GM19395 (cell line): ENCODE results near the gene AP1B1.
"Not testable (repeated sequence)": the region's sequence is repeated elsewhere in the genome, so short reads cannot be mapped to it uniquely, and the experiment has no call there.

Experiments used
- ATAC-seq: cut with Tn5 transposase; IDR thresholded peaks from one replicate; pipeline ENCODE4 v1.9.1; 2021; ENCODE audit warnings: mild to moderate bottlenecking, moderate library complexity; ENCODE audit not compliant: unreplicated experiment

The AP1B1 gene

DNA sequence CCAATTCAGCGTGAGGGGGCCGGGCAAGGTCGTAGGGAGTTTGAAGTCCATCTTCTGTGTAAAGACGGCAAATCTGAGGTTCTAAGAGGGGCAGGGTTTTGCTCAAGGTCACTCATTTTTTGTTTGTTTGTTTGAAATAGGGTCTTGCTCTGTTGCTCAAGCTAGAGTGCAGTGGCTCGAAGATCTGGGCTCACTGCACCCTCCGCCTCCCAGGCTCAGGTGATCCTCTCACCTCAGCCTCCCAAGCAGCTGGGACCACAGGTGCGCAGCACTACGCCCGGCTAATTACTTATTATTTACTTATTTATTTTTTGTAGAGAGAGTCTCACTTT, 355 bp upstream of the AP1B1 start:
- peak; percentile 29 for ATAC-seq

DNA sequence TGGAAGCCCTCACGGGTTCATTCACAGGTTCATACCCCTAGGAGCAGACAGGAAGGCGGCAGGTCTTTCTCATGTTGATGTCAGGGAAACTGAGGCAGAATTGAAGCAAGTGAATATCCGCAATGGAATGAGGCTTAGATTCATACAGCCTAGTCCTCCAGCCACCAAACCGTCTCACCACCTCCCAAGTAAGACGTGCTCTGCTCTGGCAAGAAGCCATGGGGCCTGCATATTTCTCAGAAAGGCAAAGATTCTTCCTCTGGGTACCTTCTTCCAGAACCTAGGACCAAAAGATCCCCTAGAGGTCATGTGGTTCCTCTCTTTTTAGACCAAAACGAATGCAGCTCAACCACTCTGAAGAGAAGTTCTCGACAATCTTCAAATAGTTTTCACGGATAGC, 1.7 kb downstream of the AP1B1 start:
- no peak for ATAC-seq

DNA sequence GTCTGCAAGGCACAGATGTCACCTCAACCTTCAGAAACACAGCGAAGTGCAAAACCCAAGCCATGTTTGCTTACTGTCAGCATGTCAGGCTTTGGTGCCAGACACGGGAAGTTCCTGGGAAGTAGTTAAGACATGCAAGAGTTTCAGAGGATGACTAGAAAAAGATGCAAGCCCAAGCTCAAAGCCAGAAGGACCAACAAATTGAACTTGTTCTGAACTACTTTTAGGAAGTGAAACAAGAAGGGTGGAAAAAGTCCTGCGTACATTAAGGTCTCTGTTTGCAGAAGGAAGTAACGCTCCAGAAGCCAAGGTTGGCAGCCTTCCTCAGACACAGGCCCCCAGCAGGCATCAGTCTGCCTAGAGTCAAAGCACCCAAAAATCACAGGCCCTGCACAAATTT, 2.6 kb downstream of the AP1B1 start:
- peak; percentile 49 for ATAC-seq

DNA sequence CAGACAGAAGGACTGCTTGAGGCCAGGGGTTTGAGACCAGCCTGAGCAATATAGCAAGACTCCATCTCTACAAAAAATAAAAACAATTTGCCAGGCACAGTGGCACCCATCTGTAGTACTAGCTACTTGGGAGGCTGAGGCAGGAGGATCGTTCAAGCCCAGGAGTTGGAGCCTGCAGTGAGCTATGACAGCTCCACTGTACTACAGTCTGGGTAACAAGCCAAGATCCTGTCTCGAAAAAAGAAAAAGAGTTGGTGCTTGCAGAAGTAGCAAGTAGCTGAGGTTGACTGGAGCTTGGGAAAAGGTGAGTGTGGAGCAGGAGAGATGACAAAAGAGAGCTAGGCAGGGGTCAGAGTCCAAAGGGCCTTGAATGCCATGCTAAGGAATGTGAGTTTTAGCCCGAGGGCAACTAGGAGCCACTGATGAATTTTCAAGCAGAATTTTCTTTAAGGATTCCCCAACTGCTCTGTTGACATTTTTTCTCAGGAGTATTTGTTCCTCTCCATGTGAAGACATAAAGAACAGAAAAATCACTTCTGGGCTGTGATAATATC, 3.1 kb downstream of the AP1B1 start:
- no peak for ATAC-seq

DNA sequence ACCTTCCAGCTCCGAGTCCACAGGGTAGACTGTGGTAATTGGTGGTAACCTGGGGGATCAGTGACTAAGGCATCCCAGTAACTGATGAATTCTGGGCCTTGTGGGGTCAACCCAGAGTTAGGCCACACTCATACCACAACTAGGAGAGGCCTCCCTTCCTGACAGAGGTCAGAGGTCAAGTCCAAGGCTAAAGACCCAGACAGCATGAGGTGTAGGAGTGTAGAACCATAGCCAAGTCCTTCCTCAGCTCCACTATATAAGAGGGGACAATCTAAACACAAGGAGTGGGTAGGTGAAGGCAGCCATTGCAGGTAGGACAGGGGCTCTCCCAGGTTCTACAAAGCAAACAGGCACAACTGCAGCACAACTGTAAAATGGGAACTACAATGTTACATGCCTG, 4.6 kb downstream of the AP1B1 start:
- ATAC-seq = no peak

DNA sequence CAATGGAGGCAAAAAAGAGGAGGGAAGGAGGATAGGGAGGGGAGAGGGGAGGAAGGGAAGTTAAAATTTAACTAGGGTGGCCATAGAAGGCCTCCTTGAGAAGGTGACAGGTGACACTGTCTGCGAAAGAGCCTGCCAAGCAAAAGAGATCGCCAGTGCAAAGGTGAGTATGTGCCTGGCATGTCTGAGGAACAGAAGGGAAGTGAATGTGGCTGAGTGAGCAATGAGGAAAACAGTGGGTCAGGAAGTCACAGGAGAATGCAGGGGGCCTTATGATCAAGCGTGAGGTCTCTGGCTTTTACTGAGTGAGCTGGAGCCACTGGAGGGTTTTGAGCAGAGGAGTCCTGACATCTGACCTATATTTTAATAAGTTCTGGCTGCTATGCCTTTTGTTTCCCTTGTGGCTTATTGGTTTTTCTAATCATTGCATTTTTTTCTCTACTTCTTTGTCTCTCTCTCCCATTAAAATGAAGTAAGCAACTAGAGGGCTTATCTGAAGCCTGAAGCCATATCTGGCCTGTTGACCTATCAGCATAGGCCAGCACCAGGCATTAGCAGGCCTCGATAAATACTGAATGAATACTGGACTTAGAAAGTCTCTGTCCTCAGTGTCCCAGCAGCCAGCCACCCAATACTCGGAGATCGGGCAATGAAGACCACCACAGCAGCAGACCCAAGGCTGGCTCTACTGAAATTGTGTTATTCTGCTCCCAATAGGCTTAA, 5.6 kb downstream of the AP1B1 start:
- no peak for ATAC-seq

DNA sequence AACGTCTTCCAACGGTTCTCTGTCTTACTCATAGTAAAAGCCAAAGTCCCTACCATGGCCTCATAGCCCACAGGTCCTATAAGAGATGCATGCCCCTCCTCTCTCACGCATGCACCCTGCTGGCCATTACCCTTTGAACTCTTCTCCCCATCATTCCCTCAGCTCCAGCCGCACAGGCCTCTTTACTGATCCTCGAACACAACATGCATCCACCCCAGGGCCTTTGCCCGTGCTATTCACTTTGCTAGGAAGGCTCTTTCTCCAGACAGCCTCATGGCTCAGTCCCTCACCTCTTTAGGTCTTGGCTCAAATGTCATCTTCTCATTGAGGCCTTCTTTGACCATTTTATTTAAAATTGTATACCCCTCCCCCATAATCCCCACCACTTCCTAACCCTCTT, 7.5 kb downstream of the AP1B1 start:
- no peak for ATAC-seq

DNA sequence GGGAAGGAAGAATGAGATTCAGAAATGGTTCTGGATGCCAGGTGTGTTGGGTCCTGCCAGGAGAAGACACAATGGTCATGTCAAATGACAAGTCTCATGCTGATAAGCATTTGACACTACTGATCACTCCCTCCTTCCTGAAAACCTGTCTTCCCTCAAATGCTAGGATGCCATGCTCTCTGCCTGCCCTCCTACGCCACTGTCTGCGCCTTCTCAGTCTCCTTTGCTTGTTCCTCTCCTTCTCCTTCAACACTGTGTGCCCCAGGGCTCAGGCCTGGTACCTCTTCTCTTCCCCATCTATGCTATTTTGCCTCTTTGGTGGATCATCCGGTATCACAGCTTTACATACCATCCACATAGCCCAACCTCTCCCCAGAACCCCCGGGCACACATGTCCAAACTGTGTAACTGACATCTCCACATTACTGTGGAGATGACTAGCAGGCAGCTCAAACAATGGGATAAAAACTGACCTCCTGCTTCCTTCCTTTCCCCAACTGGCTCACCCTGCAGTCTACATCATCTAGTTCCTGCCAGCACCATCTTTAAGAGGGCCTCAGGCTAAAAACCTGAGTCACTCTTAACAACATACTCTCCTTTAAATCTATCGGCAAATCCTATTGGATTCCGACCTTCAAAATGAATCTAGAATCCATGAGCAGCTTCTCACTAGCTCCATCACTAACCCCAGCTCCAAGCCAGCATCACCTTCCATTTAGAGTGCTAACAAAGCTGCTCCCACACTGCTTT, 8.2 kb downstream of the AP1B1 start:
- ATAC-seq = no peak

DNA sequence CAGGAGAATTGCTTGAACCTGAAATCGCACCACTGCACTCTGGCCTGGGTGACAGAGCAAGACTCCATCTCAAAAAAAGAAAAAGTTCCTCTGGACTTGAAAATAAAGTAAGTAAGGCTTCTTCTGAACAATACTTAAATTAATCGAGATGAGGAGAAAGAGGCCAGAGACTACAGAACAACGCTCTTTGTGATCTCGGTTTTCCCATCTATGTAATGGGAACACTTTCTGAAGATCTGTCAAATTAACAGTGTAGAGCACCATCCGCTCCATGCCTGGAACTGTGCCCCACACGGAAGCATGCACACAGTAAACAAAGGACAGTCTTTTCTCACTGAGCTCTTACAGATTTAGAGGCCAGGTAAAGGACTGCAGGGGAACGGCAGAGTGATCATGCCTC, 9.1 kb downstream of the AP1B1 start:
- no peak for ATAC-seq

DNA sequence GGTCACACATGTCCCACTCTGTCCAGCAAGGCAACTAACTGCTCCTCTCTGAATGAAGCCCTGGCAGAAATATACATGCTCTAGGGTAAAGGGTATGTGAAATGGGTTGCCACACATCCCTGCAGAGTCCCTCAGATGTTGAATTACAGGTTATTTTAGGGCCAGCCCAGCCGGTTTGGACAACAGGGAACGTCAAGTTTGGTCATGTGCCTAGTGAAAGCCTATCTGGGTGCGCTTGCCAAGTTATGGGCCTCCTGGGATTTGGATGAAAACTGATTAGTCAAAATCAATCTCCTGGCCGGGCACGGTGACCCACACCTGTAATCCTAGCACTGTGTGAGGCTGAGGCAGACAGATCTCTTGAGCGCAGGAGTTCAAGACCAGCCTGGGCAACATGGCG, 10.4 kb downstream of the AP1B1 start:
- ATAC-seq = no peak

DNA sequence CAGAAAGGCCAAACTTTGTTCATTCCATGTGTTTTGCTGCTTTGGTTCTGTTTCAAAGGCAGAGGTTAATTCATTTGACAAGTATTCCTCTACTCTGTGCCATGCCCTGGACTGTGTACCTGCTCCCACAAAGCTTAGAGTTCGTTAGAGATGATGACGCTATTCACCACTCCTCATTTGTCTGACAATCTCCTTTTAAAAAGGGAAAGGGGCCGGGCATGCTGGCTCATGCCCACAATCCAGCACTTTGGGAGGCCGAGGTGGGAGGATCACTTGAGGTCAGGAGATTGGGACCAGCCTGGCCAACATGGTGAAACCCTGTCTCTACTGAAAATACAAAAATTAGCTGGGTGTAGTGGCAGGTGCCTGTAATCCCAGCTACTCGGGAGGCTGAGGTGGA, 11.7 kb downstream of the AP1B1 start:
- ATAC-seq = not testable (repeated sequence)

DNA sequence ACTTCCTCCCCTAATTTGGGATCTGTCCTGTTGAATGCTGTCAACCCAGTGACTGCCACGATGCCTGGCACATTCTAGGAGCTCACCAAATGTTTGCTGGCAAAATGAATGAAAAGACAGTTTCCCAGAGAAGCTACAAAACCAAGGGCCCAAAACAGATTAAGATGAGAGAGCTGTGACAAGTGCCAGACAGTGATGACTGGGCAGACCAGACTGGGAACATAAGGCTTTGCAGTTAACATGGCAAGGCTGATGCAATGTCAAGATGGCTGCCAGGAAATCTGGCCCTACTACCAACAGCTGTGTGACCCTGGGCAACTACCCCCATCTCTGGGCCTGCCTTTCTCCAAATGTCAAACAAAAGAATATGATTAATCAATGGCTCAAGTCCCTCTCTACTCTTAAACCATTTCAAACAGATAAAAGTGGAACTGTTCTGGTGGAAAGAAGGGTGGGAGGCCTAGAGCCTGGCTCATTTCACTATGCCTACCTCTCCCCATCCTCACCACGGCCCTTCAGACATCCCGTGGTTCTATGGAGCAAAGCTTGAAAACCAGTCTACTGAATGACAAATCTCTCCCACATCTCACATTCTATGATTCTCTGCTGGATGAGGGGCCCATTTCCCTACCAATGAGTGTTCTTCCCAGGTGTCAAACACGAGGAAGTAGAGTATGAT, 12.8 kb downstream of the AP1B1 start:
- ATAC-seq = no peak

DNA sequence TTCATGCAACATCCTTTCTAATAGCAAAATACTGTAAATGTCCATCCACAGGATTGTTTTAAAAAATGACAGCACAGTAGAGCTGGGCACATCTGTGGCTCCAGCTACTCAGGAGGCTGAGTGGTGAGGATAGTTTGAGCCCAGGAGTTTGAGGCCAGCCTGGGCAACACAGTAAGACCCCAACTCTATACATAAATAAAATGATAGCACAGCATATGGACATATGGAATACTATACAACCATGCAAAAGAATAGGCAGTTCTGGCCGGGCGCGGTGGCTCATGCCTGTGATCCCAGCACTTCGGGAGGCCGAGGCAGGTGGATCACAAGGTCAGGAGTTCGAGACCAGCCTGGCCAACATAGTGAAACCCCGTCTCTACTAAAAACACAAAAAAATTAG, 13.6 kb downstream of the AP1B1 start:
- not testable (repeated sequence) for ATAC-seq

DNA sequence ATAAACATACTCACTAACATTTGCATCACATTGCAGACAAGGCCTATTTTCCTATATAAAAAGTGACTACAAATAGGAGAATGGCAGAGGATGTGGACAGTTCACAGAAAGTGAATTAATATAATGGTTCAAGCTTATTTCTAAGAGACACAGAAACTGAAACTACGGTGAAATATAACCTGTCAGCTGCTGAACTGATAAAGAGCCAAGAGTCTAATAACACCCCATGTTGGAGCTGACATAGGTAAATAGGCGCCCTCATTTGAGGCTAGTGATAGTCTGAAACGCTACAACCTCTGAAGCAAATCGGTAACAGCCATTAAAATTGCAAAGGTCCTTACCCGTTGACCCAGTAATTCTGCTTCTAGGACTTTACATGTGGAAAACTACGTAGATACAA, 14.0 kb downstream of the AP1B1 start:
- ATAC-seq = no peak

DNA sequence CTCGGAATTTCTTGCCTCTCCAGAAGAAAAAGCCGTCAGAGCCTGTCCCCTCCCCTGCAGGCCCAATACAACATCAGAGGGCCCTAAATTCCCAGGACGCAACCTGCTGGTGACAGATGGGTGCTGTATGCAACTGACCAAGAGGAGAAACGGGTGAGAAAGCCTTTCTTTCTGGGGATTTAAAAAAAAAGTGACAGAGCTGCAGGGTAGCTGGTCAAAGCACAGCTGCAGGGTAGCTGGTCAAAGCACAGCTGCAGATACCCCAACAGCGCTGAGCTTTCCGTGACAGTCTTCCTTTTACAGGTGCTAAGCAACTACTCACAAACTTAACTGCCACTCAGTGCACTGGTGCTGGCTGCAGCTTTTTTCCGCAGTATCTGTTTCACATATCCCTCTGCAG, 17.8 kb downstream of the AP1B1 start:
- no peak for ATAC-seq

DNA sequence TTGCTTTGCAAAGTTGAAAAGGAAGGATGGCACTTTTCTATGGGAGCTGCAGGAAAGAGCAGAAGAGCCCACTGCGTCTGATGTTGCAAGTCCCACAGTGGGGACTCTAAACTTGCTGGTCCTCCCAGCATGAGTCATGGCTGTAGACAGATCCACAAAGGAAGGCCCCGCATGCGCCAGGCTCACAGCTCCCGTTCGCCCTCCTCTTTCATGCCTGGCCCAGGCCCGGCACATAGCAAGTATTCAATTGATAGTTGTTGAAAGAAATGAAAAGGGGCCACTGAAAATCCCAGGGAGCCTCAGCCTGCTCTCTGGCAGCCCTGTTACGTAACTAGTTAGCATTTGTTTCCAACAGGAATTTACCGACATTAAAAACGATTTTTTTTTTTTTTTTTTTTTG, 18.9 kb downstream of the AP1B1 start:
- no peak for ATAC-seq

DNA sequence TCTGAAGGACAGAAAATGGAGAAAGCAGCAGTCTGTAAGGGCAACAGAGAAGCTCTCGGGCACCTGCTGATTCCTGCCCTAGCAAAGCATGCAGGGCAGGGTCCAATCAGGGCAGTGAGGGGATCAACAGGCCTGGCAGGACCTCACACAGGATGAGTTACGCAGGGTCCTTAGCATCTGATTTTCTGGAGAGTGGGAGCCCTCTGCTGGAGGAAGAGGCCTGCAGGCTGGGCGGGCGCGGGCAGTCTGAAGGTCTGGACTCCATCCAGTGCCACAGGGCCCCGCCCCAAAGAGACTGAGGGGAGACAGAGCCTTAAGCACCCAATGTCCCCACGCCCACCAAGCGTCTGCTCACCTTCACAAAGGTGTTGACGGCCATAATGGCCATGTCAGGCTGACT, 28.9 kb downstream of the AP1B1 start:
- no peak for ATAC-seq

DNA sequence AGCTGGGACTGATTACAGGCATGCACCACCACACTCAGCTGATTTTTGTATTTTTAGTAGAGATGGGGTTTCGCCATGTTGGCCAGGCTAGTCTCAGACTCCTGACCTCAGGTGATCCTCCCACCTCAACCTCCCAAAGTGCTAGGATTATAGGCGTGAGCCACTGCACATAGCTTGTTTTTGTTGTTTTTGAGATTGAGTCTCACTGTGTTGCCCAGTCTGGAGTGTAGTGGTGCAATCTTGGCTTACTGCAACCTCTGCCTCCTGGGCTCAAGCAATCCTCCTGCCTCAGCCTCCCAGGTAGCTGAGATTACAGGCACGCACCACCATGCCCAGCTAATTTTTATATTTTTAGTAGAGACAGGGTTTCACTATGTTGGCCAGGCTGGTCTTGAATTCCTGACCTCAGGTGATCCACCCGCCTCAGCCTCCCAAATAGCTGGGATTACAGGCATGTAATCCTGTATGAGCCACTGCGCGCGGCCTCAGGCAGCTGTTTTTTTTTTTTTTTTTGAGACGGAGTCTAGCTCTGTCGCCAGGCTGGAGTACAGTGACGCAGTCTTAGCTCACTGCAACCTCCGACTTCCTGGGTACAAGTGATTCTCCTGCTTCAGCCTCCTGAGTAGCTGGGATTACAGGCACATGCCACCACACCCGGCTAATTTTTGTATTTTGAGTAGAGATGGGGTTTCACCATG, 31.0 kb downstream of the AP1B1 start:
- not testable (repeated sequence) for ATAC-seq

DNA sequence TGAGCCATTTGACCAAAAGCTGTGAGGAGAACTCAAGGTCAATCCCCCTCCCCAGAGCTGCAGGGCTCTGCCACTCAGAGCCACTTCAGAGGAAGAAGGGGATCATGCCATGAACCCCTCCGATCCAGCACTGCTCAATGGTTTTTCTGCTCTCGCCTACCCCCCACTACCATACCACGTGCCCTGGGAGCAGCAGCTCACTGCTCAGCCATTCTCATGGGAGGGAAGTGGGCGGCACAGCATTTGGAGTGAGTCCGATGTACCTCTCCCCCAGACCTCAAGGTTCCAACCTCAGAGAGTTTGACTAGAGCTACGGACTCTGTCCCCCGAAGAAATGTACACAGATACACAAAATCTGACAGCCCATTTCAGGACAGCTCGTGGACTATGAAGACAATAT, 34.5 kb downstream of the AP1B1 start:
- ATAC-seq = no peak

DNA sequence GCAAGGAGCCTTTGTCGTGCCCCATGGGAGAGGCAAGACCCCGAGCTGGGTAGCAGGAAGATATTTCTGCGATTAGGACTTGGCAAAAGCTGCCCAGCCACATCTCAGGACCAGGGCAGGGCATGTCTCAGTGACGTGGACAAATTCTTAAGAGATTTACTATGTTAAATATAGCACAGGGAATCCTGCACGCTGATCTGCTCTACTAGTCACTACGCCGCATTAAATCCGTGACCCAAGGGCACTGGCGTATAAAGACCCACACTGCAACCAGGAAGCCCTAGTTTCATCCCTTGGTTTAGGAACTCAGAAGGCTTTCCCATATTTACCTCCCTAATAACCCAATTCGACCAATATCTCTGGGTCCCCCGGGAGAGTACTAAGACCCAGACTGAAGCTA, 35.1 kb downstream of the AP1B1 start:
- no peak for ATAC-seq

DNA sequence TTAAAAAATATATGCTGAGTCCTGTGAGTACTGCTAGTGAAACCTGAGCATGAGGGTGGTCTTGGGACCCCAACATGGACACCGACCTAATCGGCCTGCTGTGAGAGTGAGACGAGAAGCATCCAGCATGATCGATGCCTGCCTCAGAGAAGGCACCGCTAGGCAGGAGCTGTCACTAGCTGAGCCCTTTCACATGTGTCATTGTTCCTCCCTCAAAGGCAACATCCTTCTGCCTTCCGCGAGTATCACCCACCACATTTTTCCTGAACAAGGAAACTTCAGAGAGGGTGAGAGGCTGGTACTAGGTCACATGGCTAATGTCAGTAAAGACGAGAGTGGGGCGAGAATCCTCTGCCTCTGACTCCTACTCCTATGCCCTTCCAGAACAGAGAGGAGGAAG, 35.6 kb downstream of the AP1B1 start:
- ATAC-seq = no peak
